Islet of Langerhans (tissue), 1 donor: ENCODE results near the gene KANTR.

Experiments used
- FAIRE-seq: peaks from one replicate; lab custom pipeline; 2011; peaks lifted over from hg19 to GRCh38; lab: Jason Lieb, UNC

The KANTR gene, protein sequence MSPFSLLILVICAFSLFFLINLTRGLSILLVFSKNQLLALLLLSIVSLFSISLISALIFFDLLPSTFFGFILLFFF

GRCh38 chrX:53093748-53094581 is at the start of gene KANTR:
TSS of gene KANTR (plus strand) at chrX:53094142. CDS start at chrX:53124273, 30,131 bp downstream.
- FAIRE-seq, result peak; percentile 100

DNA sequence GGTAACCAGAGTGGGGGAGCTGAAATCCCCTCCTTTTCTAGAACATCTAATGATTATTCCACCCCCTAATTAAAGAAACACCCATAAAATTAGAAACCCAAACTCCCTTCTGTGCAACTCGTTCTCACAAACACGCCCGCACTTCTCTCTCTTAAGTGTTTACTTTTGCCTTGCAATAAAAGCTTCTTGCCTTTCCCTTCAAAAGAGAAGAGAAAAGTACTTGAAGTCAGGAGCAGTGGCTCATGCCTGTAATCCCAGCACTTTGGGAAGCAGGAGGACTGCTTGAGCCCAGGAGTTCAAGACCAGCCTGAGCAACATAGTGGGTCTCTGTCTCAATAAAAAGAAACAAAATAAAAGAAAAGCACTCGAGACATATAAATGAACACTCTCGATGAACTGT is 48.9 kb upstream of the KANTR start:
- no peak for FAIRE-seq

GRCh38 chrX:53047228-53047627 is 46.7 kb upstream of the KANTR start:
- no peak for FAIRE-seq

DNA sequence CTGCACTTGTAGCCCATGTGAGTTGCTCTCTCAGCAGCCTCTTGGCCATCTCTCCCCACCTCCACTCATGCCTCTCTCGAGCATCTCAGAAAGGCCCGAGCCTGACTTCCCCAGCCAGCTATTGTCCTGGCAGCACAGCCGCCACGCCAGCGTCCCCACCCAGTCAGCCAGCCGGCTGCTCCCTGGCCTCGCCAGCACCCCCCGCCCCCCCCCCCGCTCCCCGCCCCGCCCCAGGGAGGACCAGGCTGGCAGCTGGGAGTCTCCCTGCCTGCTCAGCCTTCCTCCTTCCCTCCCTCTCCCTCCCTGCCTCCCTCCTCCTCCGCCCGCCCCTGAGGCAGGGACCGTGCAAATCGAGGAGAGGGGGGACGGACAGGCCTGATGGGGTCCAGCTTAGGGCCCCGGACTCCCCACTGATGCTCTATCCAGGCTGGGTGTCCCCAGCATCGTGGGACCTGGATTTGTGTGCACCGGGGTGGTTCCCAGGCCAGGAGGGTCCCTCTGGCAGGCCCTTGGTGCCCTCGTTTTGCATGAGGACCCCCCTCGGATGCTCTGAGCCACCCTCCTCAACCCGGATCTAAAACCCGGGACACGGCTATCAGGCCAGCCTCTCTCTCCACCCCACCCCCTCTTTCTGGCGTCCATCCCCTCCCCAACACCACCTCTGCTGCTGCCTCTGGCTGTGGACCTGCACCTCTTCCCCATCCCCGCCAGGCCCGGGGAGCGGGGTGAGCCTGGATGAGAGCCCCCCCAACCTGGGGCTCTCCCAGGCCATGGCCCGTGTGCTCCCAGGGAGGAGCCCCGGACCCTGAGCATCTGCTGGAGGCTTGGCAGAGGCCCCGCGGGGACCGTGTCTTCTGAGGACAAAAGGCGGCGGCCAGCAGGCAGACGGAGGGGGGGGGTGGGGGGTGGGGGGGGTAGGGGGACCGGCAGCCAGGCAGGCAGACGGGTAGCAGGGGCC is 45.5 kb upstream of the KANTR start, which contains the start of gene GPR173:
TSS of gene GPR173 (plus strand) at position 621 of the 958 bp plus-strand sequence. CDS start 27,833 bp downstream, outside the sequence.
- FAIRE-seq, result no peak

GRCh38 chrX:53049127-53049517 is 44.8 kb upstream of the KANTR start:
- no peak for FAIRE-seq

DNA sequence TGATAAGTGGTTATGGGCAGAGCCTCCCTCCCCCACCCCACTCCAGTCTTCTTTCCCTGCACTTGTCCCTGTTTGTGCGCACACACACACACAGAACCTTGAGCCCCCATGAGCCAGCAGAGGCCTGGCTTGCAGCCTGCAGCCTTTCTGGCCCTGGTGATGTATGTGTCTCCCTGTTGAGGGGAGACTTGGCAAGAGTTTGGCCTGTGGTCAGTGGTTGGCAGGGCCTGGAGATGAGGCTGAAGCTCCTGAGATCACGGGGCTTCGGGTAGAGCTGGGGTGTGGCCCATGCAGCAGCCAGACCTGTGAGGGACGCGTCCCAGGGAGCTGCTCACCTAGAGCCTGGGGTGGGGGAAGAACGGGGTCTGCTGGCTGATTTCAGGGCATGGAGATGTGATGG is 43.1 kb upstream of the KANTR start:
- no peak for FAIRE-seq

DNA sequence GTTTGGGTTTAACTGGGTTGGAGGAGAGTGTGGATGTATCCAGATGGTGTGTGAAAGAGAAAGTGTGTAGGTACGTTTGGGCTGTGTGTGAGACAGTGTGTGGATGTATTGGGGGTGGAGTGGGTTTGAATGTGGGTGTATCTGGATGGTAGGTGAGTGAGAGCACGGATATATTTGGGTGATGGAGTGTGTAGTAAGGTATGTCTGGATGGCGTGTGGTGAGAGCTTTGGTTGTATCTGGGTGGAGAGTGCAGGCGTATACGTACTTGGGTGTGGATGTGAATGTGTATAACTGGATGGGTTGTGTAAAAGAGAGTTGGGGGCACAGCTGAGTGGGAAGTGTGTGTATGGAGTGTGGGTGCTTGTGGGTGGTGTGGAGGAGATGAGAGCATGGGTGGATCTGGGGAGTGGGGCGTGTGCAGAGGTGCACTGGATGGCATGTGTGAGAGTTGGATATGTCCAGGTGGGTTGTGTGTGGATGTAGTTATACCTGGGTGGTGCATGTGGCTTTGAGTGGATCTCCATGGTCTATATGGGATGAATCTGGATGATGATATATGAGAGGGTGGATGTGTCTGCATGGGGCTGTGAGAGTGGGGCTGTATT is 38.6 kb upstream of the KANTR start:
- no peak for FAIRE-seq

DNA sequence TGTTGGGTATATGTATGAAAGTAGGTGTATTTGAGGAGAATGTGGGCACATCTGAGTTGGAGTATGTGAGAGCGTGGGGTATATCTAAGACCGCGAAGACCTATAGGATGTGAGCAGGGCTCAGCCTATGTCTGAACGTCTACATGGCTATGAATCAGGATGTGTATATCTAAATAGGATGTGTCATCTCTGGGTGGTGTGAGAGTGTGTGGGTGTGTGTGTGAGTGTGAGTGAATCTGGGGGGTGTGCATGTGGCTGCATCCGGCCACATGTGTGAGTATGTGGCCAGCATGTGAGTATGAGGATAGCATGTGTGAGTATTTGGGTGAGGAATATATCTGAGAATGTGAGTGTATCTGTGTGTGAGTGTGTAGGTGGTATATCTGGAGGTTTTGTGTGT is 37.6 kb upstream of the KANTR start:
- FAIRE-seq, result no peak

DNA sequence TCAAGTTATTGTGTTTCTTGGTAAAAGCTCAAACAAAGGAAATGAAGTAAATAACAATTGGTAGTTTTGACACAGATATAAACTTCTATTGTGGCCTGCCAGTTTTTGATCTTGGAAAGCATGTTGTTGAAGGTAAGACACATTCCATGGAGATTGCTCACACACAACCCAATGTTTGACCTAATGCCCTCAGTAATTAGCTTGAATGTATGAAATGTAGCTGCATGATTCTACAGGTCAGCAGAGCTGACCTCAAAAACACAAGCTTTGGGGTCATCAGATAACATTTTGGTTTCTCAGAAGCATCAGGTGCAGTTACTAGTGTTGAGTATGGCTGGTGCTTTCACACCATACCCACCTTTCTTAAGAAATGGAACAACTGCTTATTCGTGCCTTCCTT is 28.8 kb upstream of the KANTR start:
- FAIRE-seq, result no peak

DNA sequence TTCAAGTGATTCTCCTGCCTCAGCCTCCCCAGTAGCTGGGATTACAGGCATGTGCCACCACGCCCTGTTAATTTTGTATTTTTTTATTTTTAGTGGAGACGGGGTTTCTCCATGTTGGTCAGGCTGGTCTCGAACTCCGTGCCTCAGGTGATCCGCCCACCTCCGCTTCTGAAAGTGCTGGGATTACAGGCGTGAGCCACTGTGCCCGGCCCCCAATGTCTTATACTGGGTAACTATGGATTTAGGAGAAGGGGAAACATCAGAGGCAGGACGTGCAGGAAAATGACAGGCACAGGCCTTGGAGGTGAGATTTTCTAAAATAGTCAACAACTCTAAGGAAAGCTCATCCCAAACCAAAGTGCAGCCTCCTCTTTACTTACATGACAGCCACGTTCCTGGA is 22.9 kb upstream of the KANTR start:
- no peak for FAIRE-seq

DNA sequence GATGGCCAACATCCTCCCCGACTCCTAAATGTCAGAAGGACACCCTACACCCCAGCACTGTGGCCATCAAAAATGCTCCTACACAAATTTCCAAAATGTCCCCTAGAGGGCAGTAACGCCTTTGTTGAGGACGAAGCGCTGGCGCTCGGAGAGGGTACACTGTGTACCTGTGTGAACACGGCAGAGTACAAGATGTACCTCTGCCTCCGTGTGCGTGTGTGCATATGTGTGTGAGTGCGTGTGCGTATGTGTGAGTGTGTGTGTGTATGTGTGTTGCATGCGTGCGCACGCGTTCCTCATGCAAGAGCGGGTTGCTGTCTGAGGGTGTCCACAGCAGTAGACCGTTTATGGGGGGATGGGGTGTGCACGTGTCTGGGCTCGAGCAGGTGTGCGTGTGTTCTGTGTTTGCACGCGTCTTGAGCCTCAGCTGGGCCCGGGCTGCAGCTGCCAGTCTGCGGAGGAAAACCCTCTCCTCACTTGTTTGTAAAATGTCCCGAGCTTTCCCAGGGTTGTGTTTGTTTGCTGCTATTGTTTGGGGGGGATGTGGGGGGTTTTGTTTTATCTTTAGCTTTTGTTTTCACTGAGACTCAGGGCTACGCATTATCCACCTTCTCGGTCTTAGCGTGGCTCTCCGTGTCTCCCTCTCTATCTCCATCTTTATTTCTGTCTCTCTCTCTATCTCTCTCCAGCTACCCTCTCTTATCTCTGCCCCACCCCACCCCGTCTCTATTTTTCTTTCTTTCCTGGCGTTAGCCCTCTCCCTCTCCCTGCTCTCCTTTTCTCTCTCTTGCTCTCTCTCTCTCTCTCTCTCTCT is 22.1 kb upstream of the KANTR start:
- FAIRE-seq, result peak; percentile 93

DNA sequence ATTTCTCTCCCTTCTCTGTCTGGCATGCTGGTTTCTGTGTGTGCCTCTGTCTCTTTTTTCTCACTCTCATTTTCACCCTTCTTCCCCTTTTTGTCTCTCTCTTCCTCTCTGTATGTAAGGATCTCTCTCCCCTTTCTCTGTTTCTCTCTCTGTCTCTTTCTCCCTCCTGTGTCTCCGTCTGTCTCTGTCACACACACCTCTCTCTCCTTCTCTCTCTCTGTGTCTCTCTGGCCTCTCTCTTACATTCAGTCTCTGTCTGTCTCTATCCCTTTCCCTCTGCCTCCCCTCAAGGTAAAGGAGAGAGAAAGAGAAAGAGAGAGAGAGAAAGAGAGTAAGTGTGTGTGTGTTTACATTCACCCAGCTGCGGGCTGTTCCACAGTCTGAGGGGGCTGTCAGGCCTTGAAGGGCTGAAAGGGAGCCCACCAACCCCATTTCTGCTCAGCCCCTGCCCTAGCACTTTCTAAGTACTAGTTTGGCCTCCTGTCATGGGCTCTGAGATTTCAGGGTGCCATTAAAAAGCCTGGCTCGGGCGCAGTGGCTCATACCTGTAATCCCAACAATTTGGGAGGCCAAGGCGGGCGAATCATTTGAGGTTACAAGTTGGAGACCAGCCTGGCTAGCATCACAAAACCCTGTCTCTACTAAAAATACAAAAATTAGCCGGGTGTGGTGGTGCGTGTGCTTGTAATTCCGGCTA is 21.4 kb upstream of the KANTR start:
- FAIRE-seq, result no peak

- no peak for FAIRE-seq
Measured at GRCh38 chrX:53073115-53073586, 20.8 kb upstream of the KANTR start.

- no peak for FAIRE-seq
Measured at GRCh38 chrX:53075011-53075410, 18.9 kb upstream of the KANTR start.

GRCh38 chrX:53076671-53077070 is 17.3 kb upstream of the KANTR start:
- FAIRE-seq, result no peak

- no peak for FAIRE-seq
Measured at GRCh38 chrX:53077207-53078197, 16.4 kb upstream of the KANTR start.

DNA sequence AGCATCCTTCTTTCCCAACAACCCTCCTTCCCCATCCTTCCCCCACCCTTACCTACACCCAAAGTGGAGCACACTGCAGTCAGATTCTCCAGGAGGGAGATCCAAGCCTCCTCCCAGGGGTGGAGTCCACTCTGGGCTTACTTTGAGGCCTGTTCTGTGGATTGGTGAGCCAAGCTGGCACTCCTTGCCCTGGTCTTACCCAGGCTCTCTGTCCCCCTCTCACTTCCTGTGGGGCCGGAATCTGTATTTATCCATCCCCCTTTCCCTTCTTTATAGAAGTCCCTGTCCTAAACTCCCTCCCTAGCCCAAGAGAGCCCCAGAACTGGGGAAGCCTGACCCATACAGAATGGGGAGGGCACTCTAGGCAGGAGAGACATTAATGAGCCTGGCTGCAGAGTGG is 15.0 kb upstream of the KANTR start:
- no peak for FAIRE-seq

DNA sequence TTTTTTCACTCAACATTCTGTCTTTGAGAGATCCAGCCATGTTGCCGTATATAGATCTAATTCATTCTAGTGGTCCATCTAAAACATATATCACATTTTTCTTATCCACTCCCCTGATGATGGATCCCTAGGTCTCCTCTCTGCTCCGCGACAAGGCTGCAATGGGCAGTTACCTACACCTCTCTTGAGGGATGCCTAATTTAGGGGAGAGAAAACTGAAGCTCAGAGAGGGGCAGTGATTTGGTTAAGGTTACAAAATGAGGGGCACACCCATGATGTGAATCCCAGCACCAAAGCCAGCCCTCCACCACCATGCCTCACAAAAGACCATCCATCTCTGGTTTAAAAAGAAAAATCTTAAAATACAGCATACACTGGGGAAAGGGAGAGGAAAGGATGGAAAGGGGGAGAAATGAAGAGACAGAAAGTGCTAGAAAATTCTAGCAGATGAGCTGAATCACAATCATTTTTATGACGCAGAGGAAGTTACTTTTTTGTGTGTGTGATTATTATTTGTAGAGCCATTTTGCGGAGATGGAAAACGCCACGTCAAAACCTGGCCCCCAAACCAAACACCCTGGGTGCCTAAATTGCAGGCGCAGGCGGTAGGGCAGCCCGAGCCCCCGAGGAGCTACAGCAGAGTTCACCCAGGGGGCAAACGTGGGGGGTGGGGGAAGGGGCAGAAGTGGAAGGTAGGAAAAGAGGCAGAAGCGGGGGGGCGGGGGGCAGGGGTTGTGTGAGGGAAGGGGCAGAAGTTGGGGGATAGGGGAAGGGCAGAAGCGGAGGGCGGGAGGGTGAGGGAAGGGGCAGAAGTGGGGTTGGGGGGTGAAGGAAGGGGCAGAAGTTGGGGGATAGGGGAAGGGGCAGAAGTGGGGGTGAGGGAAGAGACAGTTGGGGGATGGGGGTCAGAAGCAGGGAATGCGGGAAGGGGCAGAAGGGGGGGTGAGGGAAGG is 13.0 kb upstream of the KANTR start:
- FAIRE-seq, result peak; percentile 61
